ENCODE results near the gene LPAR1. TPM values are rescaled to one million over a fixed set of nuclear protein-coding genes. Genes with fewer than 3 reads are reported as not detected.

LPAR1 gene
- total and polyA plus RNA-seq, 2 of the 8 experiments (the other 6 are each of a cell fraction or from before 2014, with no cell fraction given) = 3.4 to 5.1 TPM

DNA sequence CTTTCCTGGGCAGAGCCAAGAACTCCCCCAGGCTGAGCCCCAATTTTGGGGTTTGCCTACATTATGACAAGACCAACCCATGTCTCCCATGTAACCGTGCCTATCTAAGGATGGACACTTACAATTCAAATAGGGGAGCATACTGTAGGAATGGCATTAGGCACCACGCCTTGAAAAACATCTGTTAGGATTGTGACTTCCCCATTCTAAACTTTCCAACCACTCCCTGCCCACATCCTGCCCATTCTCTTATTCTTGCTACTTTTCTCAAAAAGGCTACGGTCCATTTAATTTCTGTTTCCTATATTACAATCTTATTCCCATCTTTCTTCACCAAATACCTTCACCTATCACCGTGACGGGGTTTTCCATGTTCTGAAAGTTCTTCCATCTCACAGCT lies 99.2 kb downstream of the LPAR1 start (continued):
- TF ChIP-seq, protein P1, sequence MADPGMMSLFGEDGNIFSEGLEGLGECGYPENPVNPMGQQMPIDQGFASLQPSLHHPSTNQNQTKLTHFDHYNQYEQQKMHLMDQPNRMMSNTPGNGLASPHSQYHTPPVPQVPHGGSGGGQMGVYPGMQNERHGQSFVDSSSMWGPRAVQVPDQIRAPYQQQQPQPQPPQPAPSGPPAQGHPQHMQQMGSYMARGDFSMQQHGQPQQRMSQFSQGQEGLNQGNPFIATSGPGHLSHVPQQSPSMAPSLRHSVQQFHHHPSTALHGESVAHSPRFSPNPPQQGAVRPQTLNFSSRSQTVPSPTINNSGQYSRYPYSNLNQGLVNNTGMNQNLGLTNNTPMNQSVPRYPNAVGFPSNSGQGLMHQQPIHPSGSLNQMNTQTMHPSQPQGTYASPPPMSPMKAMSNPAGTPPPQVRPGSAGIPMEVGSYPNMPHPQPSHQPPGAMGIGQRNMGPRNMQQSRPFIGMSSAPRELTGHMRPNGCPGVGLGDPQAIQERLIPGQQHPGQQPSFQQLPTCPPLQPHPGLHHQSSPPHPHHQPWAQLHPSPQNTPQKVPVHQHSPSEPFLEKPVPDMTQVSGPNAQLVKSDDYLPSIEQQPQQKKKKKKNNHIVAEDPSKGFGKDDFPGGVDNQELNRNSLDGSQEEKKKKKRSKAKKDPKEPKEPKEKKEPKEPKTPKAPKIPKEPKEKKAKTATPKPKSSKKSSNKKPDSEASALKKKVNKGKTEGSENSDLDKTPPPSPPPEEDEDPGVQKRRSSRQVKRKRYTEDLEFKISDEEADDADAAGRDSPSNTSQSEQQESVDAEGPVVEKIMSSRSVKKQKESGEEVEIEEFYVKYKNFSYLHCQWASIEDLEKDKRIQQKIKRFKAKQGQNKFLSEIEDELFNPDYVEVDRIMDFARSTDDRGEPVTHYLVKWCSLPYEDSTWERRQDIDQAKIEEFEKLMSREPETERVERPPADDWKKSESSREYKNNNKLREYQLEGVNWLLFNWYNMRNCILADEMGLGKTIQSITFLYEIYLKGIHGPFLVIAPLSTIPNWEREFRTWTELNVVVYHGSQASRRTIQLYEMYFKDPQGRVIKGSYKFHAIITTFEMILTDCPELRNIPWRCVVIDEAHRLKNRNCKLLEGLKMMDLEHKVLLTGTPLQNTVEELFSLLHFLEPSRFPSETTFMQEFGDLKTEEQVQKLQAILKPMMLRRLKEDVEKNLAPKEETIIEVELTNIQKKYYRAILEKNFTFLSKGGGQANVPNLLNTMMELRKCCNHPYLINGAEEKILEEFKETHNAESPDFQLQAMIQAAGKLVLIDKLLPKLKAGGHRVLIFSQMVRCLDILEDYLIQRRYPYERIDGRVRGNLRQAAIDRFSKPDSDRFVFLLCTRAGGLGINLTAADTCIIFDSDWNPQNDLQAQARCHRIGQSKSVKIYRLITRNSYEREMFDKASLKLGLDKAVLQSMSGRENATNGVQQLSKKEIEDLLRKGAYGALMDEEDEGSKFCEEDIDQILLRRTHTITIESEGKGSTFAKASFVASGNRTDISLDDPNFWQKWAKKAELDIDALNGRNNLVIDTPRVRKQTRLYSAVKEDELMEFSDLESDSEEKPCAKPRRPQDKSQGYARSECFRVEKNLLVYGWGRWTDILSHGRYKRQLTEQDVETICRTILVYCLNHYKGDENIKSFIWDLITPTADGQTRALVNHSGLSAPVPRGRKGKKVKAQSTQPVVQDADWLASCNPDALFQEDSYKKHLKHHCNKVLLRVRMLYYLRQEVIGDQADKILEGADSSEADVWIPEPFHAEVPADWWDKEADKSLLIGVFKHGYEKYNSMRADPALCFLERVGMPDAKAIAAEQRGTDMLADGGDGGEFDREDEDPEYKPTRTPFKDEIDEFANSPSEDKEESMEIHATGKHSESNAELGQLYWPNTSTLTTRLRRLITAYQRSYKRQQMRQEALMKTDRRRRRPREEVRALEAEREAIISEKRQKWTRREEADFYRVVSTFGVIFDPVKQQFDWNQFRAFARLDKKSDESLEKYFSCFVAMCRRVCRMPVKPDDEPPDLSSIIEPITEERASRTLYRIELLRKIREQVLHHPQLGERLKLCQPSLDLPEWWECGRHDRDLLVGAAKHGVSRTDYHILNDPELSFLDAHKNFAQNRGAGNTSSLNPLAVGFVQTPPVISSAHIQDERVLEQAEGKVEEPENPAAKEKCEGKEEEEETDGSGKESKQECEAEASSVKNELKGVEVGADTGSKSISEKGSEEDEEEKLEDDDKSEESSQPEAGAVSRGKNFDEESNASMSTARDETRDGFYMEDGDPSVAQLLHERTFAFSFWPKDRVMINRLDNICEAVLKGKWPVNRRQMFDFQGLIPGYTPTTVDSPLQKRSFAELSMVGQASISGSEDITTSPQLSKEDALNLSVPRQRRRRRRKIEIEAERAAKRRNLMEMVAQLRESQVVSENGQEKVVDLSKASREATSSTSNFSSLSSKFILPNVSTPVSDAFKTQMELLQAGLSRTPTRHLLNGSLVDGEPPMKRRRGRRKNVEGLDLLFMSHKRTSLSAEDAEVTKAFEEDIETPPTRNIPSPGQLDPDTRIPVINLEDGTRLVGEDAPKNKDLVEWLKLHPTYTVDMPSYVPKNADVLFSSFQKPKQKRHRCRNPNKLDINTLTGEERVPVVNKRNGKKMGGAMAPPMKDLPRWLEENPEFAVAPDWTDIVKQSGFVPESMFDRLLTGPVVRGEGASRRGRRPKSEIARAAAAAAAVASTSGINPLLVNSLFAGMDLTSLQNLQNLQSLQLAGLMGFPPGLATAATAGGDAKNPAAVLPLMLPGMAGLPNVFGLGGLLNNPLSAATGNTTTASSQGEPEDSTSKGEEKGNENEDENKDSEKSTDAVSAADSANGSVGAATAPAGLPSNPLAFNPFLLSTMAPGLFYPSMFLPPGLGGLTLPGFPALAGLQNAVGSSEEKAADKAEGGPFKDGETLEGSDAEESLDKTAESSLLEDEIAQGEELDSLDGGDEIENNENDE (IDR thresholded peaks at IDR 0.05; ENCODE audit: insufficient replicate concordance, low read length) = no peak
- TF ChIP-seq, protein P2, sequence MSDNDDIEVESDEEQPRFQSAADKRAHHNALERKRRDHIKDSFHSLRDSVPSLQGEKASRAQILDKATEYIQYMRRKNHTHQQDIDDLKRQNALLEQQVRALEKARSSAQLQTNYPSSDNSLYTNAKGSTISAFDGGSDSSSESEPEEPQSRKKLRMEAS (IDR thresholded peaks at IDR 0.05) = no peak
- TF ChIP-seq SP4 (IDR thresholded peaks at IDR 0.05; ENCODE audit: low read length) = no peak
- TF ChIP-seq RBBP5 (IDR thresholded peaks at IDR 0.05; ENCODE audit: borderline replicate concordance, low read depth, low read length) = no peak
- TF ChIP-seq HDAC2 (IDR thresholded peaks at IDR 0.05; ENCODE audit: borderline replicate concordance in 1 of 2, low read depth in 2 of 2, low read length in 2 of 2) = no peak
- TF ChIP-seq NRF1 (IDR thresholded peaks at IDR 0.05; ENCODE audit: low read depth, low read length) = no peak
- no peak for TF ChIP-seq SAP30 (IDR thresholded peaks at IDR 0.05; ENCODE audit: insufficient read depth, insufficient replicate concordance, low read length)
- no peak for TF ChIP-seq SP1 (IDR thresholded peaks at IDR 0.05; ENCODE audit: low read depth, low read length)
- no peak for TF ChIP-seq ZNF274 (IDR thresholded peaks at IDR 0.05; ENCODE audit: borderline replicate concordance, extremely low read depth, low read length)
- TF ChIP-seq GABPA (IDR thresholded peaks at IDR 0.05; ENCODE audit: borderline replicate concordance, insufficient read depth, low read length) = no peak
- TF ChIP-seq SP2 (IDR thresholded peaks at IDR 0.05; ENCODE audit: low read length) = no peak
- no peak for TF ChIP-seq RXRA (IDR thresholded peaks at IDR 0.05; ENCODE audit: insufficient read depth, low read depth, low read length)
